Mammary epithelial cell (primary cell): ENCODE data around the gene AFF2.

ENCODE experiments used
- EZH2 ChIP-seq: IDR thresholded peaks from 2 replicates; pipeline ENCODE4 v1.6.1; 2012; ENCODE audit warnings: low read length, inconsistent platforms, borderline replicate concordance
- TF ChIP-seq, protein P1 (sequence below), 2 donors: IDR thresholded peaks in 1 of 2; conservative IDR thresholded peaks in 1 of 2; 2 replicates each; pipeline ENCODE4 v1.5.1; 2011 to 2012; ENCODE audit warnings: inconsistent platforms in 2 of 2, low read length in 2 of 2, mild to moderate bottlenecking in 2 of 2, control low read depth in 1 of 2, low read depth in 1 of 2; ENCODE audit not compliant: insufficient read depth in 1 of 2; ENCODE audit errors: extremely low read depth in 1 of 2

DNA sequence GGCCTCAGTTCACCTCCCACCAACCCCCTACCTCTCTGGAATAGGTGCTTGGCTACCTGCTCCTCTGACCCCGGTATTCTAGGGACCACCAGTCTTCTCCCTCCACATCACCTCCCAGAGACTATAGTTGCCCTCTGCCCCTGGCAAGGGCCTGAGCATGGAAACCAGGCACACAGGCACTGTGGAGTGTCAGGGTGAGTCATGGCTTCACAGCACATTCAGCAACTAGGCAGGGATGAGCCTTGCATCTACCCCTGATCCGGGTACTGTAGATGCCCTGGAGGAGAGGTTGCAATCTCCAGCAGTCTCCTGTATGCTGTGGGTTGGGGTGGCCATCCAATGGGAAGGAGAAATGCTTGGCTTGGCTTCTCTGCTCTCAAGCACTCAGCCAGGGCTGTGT is 532.0 kb downstream of the AFF2 start:
- TF ChIP-seq, protein P1, sequence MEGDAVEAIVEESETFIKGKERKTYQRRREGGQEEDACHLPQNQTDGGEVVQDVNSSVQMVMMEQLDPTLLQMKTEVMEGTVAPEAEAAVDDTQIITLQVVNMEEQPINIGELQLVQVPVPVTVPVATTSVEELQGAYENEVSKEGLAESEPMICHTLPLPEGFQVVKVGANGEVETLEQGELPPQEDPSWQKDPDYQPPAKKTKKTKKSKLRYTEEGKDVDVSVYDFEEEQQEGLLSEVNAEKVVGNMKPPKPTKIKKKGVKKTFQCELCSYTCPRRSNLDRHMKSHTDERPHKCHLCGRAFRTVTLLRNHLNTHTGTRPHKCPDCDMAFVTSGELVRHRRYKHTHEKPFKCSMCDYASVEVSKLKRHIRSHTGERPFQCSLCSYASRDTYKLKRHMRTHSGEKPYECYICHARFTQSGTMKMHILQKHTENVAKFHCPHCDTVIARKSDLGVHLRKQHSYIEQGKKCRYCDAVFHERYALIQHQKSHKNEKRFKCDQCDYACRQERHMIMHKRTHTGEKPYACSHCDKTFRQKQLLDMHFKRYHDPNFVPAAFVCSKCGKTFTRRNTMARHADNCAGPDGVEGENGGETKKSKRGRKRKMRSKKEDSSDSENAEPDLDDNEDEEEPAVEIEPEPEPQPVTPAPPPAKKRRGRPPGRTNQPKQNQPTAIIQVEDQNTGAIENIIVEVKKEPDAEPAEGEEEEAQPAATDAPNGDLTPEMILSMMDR (conservative IDR thresholded peaks at IDR 0.05 in 1 of 2, IDR thresholded peaks at IDR 0.05 in 1 of 2; ENCODE audit: extremely low read depth in 1 of 2, insufficient read depth in 1 of 2, low read depth in 1 of 2, low read length in 2 of 2) = no peak
- TF ChIP-seq EZH2 = no peak
